Hepatocyte (in vitro differentiated cells): ENCODE data around the gene ARFGAP2. TPM values are rescaled to one million over a fixed set of nuclear protein-coding genes. Genes with fewer than 3 reads are reported as not detected.
"Not testable (repeated sequence)": the region's sequence is repeated elsewhere in the genome, so short reads cannot be mapped to it uniquely, and the experiment has no call there.

Experiments
- DNase-seq: peaks from one replicate; pipeline ENCODE4 v3.0.0-alpha.2; 2016; ENCODE audit warnings: low spot score
- H2AFZ ChIP-seq: fragments of 200-600 bp; sonication (generic); 2 replicates; pipeline ENCODE4 v1.6.0; 2016; ENCODE audit warnings: antibody characterized with exemption, mild to moderate bottlenecking
- H3K27ac ChIP-seq: fragments of 200-600 bp; sonication (generic); 2 replicates; pipeline ENCODE4 v1.5.1; 2016; ENCODE audit warnings: mild to moderate bottlenecking
- H3K27me3 ChIP-seq: fragments of 200-600 bp; sonication (generic); 2 replicates; pipeline ENCODE4 v1.6.1; 2016
- H3K36me3 ChIP-seq: fragments of 200-600 bp; sonication (generic); replicated peaks from 2 replicates; pipeline ENCODE4 v1.5.1; 2016; ENCODE audit warnings: low read depth; ENCODE audit not compliant: insufficient read depth
- H3K4me1 ChIP-seq: fragments of 200-600 bp; sonication (generic); 2 replicates; pipeline ENCODE4 v1.5.1; 2016; ENCODE audit warnings: mild to moderate bottlenecking, moderate library complexity; ENCODE audit not compliant: insufficient read depth
- H3K4me2 ChIP-seq: fragments of 200-600 bp; sonication (generic); 2 replicates; pipeline ENCODE4 v1.6.0; 2016
- H3K4me3 ChIP-seq: fragments of 200-600 bp; sonication (generic); 2 replicates; pipeline ENCODE4 v1.5.1; 2016; ENCODE audit warnings: mild to moderate bottlenecking
- H3K79me2 ChIP-seq: fragments of 200-600 bp; sonication (generic); 2 replicates; pipeline ENCODE4 v1.6.0; 2017; ENCODE audit warnings: mild to moderate bottlenecking
- H3K9me2 ChIP-seq: fragments of 200-600 bp; sonication (generic); replicated peaks from 2 replicates; pipeline ENCODE4 v1.6.0; 2017; ENCODE audit warnings: mild to moderate bottlenecking; ENCODE audit not compliant: insufficient read depth
- H3K9me3 ChIP-seq: fragments of 200-600 bp; sonication (generic); 2 replicates; pipeline ENCODE4 v1.5.1; 2016; ENCODE audit warnings: low read depth, mild to moderate bottlenecking
- H4K20me1 ChIP-seq: fragments of 200-600 bp; sonication (generic); 2 replicates; pipeline ENCODE4 v1.6.0; 2016; ENCODE audit warnings: mild to moderate bottlenecking; ENCODE audit not compliant: insufficient read depth, poor library complexity, severe bottlenecking
- EZH2 ChIP-seq: fragments of 200-600 bp; sonication (generic); IDR thresholded peaks from 2 replicates; pipeline ENCODE4 v1.6.1; 2016; ENCODE audit warnings: antibody characterized with exemption, mild to moderate bottlenecking, borderline replicate concordance
- EZH2phosphoT487 ChIP-seq: fragments of 200-600 bp; sonication (generic); IDR thresholded peaks from one replicate; pipeline ENCODE4 v1.6.1; 2018; ENCODE audit warnings: antibody characterized with exemption, mild to moderate bottlenecking, low read depth, moderate library complexity; ENCODE audit not compliant: unreplicated experiment, severe bottlenecking
- WGBS: methylation state at CpG from one replicate; pipeline ENCODE4 v1.1.6; 2016; ENCODE audit warnings: low lambda C conversion rate; ENCODE audit errors: missing lambda C conversion rate; 5-methylcytosine and 5-hydroxymethylcytosine counted together
- polyA plus RNA-seq: library from polyadenylated mRNA; unstranded; fragments of >200 nt; fragmentation: Nextera tagmentation; extraction: Ambion mirVana; gene quantifications from 2 replicates; pipeline ENCODE4 v1.2.1, GENCODE V29; 2016
- total RNA-seq: library from RNA; depleted of rRNA; stranded (reverse); fragments of >200 nt; gene quantifications from 2 replicates; pipeline ENCODE4 v1.2.3, GENCODE V29; 2014
- TF ChIP-seq, protein P1 (sequence below): fragments of 200-600 bp; sonication (generic); IDR thresholded peaks from 2 replicates; pipeline ENCODE4 v1.5.1; 2016; ENCODE audit warnings: antibody characterized with exemption, mild to moderate bottlenecking; ENCODE audit not compliant: poor library complexity

ARFGAP2 gene
- total and polyA plus RNA-seq, 2 experiments from 2014 or later, result 64.3 to 146 TPM

DNA sequence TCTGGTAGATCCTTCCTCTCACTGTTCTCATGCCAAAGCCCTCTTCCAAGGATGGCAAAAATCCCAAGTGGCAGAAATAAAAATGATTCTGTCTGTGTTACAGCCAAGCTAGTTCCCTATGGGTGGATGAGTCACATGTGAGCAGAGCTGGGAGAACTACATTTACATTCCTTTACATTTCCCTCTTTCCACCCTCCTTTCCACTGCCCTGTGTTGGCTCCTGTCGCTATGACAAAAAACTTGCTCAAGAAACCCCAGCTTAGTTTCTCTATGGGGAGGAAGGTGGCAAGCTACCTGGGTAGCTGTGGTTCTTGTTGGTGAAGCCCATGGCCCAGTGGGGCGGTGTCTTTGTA lies 27.9 kb upstream of the ARFGAP2 start:
- H3K4me2 ChIP-seq, result peak overlapping the region; percentile 16
- H3K27ac ChIP-seq, result peak overlapping the region; percentile 55
- no peak overlapping the region for H2AFZ ChIP-seq
- TF ChIP-seq EZH2 (no peak), EZH2phosphoT487 (no peak)
- TF ChIP-seq, protein P1, sequence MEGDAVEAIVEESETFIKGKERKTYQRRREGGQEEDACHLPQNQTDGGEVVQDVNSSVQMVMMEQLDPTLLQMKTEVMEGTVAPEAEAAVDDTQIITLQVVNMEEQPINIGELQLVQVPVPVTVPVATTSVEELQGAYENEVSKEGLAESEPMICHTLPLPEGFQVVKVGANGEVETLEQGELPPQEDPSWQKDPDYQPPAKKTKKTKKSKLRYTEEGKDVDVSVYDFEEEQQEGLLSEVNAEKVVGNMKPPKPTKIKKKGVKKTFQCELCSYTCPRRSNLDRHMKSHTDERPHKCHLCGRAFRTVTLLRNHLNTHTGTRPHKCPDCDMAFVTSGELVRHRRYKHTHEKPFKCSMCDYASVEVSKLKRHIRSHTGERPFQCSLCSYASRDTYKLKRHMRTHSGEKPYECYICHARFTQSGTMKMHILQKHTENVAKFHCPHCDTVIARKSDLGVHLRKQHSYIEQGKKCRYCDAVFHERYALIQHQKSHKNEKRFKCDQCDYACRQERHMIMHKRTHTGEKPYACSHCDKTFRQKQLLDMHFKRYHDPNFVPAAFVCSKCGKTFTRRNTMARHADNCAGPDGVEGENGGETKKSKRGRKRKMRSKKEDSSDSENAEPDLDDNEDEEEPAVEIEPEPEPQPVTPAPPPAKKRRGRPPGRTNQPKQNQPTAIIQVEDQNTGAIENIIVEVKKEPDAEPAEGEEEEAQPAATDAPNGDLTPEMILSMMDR, result no peak
- H3K27me3 ChIP-seq, result no peaks in the 10 kb centered on the region
- no peaks in the 10 kb centered on the region for H3K9me2 ChIP-seq
- no peaks in the 10 kb centered on the region for H3K9me3 ChIP-seq
- H4K20me1 ChIP-seq, result no peaks in the 10 kb centered on the region
- H3K4me3 ChIP-seq, result no peak overlapping the region
- peak; percentile 57 for DNase-seq
- H3K4me1 ChIP-seq, result no peaks in the 10 kb centered on the region
- 68% methylated on average over 2 of the region's 2 CpGs for WGBS
- H3K79me2 ChIP-seq, result no peaks in the 10 kb centered on the region
- H3K36me3 ChIP-seq, result no peaks in the 10 kb centered on the region

DNA sequence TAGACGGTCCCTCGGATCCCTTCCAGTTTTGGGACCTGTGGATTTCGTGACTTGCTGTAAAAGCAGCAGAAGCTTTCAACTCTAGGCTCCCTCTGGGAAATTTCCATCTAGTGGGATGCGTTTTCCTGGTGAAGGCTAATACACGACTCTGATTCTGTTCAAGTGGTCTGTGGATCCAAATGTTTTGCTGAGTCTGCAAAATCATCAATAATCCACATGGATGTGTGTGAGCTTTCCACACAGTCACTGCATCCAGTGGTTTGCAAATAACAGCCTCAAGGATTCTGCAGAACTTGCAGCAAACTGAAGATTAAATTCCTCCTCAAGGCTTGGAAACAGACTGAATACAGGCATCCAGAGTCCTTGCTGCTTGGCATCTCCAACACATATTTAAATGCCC lies 25.9 kb upstream of the ARFGAP2 start:
- H3K79me2 ChIP-seq, result no peaks in the 10 kb centered on the region
- H3K4me2 ChIP-seq, result no peak overlapping the region
- no peaks in the 10 kb centered on the region for H3K9me2 ChIP-seq
- H3K27ac ChIP-seq, result no peak overlapping the region
- H2AFZ ChIP-seq, result no peak overlapping the region
- DNase-seq, result no peak
- TF ChIP-seq EZH2, result no peak
- no peak for TF ChIP-seq EZH2phosphoT487
- TF ChIP-seq, protein P1, result no peak
- no peak overlapping the region for H3K4me3 ChIP-seq
- WGBS, result 83% methylated on average over 5 of the region's 5 CpGs
- no peaks in the 10 kb centered on the region for H4K20me1 ChIP-seq
- H3K4me1 ChIP-seq, result no peaks in the 10 kb centered on the region
- no peaks in the 10 kb centered on the region for H3K36me3 ChIP-seq
- no peaks in the 10 kb centered on the region for H3K27me3 ChIP-seq
- no peaks in the 10 kb centered on the region for H3K9me3 ChIP-seq

DNA sequence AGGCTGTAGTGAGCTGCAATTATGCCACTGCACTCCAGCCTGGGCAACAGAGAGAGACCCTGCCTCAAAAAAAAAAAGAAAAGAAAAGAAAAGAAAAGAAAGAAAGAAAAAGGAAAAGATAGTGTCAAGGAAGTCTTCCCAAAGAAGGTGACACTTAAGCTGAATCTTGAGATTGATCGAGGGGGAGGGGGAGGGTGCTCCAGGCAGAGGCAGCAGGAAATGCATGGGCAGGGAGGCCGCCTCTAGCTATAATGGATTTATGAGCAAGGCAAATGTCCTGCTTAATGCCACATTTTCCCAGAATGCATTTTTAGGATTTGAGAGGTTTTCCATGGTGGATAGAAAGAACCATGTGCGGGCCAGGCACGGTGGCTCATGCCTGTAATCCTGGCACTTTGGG lies 24.3 kb upstream of the ARFGAP2 start:
- Histone ChIP-seq H3K9me2 (no peaks in the 10 kb centered on the region), H3K27ac (no peak overlapping the region), H3K4me1 (no peaks in the 10 kb centered on the region), H3K36me3 (no peaks in the 10 kb centered on the region), H2AFZ (no peak overlapping the region), H4K20me1 (no peaks in the 10 kb centered on the region), H3K4me2 (no peak overlapping the region), H3K27me3 (no peaks in the 10 kb centered on the region), H3K4me3 (no peak overlapping the region), H3K9me3 (no peaks in the 10 kb centered on the region), H3K79me2 (no peaks in the 10 kb centered on the region)
- TF ChIP-seq EZH2phosphoT487, result no peak
- 77% methylated on average over 4 of the region's 4 CpGs for WGBS
- no peak for DNase-seq

DNA sequence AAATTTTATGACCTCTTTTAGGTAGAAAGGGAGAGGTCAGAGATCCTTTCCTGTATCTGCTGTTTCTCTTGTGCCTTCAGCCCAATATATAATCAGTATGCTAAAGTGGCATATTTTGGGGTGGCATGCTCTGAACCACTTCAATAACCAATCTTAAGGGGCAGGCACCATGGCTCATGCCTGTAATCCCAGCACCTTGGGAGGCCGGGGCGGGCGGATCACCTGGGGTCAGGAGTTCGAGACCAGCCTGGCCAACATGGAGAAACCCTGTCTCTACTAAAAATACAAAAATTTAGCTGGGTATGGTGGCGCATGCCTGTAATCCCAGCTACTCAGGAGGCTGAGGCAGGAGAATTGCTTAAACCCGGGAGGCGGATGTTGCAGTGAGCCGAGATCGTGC lies 21.5 kb upstream of the ARFGAP2 start:
- not testable (repeated sequence) for H4K20me1 ChIP-seq, H3K79me2 ChIP-seq, H3K9me3 ChIP-seq, H3K4me3 ChIP-seq, H3K27ac ChIP-seq, H3K4me2 ChIP-seq, H3K27me3 ChIP-seq, H3K4me1 ChIP-seq, H3K9me2 ChIP-seq, H2AFZ ChIP-seq, DNase-seq, H3K36me3 ChIP-seq
- 97% methylated on average over 9 of the region's 9 CpGs for WGBS
